Activated naive CD4-positive, alpha-beta T cell treated with anti-CD3 and anti-CD28 coated beads, Interleukin-2, amount 50 U/mL, for 16 hours (primary cell): ENCODE measurements around the gene FMN1.

Experiments used
- DNase-seq: peaks from one replicate; pipeline ENCODE4 v3.0.0-alpha.2; 2020

Gene FMN1

GRCh38 chr15:32746116-32746857, 448.2 kb downstream of the FMN1 start:
- no peak for DNase-seq

- DNase-seq = no peak
Measured at GRCh38 chr15:32743411-32744140, 450.9 kb downstream of the FMN1 start.

GRCh38 chr15:32739522-32740063, 454.9 kb downstream of the FMN1 start:
- no peak for DNase-seq

GRCh38 chr15:32738666-32739065, 455.8 kb downstream of the FMN1 start:
- no peak for DNase-seq

GRCh38 chr15:32737304-32737703, 457.2 kb downstream of the FMN1 start:
- no peak for DNase-seq

- DNase-seq = no peak
Measured at GRCh38 chr15:32736701-32737061, 457.8 kb downstream of the FMN1 start.

- DNase-seq = no peak
Measured at GRCh38 chr15:32735989-32736700, 458.4 kb downstream of the FMN1 start.

GRCh38 chr15:32733281-32733680, 461.2 kb downstream of the FMN1 start:
- DNase-seq = no peak

GRCh38 chr15:32732574-32733157, 461.8 kb downstream of the FMN1 start:
- no peak for DNase-seq

GRCh38 chr15:32730677-32731654, 463.5 kb downstream of the FMN1 start:
- no peak for DNase-seq

GRCh38 chr15:32729700-32730395, 464.7 kb downstream of the FMN1 start:
- no peak for DNase-seq

- no peak for DNase-seq
Measured at GRCh38 chr15:32723171-32723948, 471.2 kb downstream of the FMN1 start.

GRCh38 chr15:32722136-32722535, 472.4 kb downstream of the FMN1 start:
- DNase-seq = no peak

GRCh38 chr15:32721596-32721995, 472.9 kb downstream of the FMN1 start:
- no peak for DNase-seq

GRCh38 chr15:32718821-32719716, 475.4 kb downstream of the FMN1 start:
- DNase-seq = no peak

- DNase-seq = no peak
Measured at GRCh38 chr15:32718227-32718820, 476.2 kb downstream of the FMN1 start.

GRCh38 chr15:32717426-32718226, 476.9 kb downstream of the FMN1 start, which contains the start of gene GREM1:
TSS of gene GREM1 (plus strand) at chr15:32718004. CDS start at chr15:32730691, 12,687 bp downstream.
- no peak for DNase-seq

GRCh38 chr15:32716915-32717425, 477.5 kb downstream of the FMN1 start:
- DNase-seq = no peak
